Stimulated activated CD8-positive, alpha-beta memory T cell treated with anti-CD3 and anti-CD28 coated beads, Interleukin-4, amount 100 ng/mL, for 4 hours (primary cell): ENCODE results near the gene HK2.
"Not testable (repeated sequence)": the region's sequence is repeated elsewhere in the genome, so short reads cannot be mapped to it uniquely, and the experiment has no call there.

Source experiments
- DNase-seq, 2 donors: peaks; one replicate each; pipeline ENCODE4 v3.0.0-alpha.2; 2020; ENCODE audit warnings: low read depth in 2 of 2, low spot score in 1 of 2

HK2 gene

GRCh38 chr2:74834792-74835755, 1.1 kb downstream of the HK2 start:
- DNase-seq = peak; percentile 42 to 58

GRCh38 chr2:74835831-74836674, 2.1 kb downstream of the HK2 start:
- DNase-seq = no peak

- no peak for DNase-seq
Observed at GRCh38 chr2:74836675-74837401, 2.9 kb downstream of the HK2 start.

- no peak for DNase-seq
Observed at GRCh38 chr2:74841641-74842040, 7.7 kb downstream of the HK2 start.

- DNase-seq = no peak
Observed at GRCh38 chr2:74843433-74843832, 9.5 kb downstream of the HK2 start.

GRCh38 chr2:74843899-74844298, 10.0 kb downstream of the HK2 start:
- DNase-seq = no peak

GRCh38 chr2:74844752-74845151, 10.8 kb downstream of the HK2 start:
- DNase-seq = no peak

GRCh38 chr2:74845217-74845751, 11.4 kb downstream of the HK2 start:
- no peak for DNase-seq

- DNase-seq = no peak
Observed at GRCh38 chr2:74845991-74846390, 12.1 kb downstream of the HK2 start.

- DNase-seq = no peak
Observed at GRCh38 chr2:74846481-74846880, 12.6 kb downstream of the HK2 start.

GRCh38 chr2:74847070-74847858, 13.3 kb downstream of the HK2 start:
- no peak for DNase-seq

GRCh38 chr2:74849228-74849892, 15.4 kb downstream of the HK2 start:
- DNase-seq = no peak

- DNase-seq = no peak
Observed at GRCh38 chr2:74850496-74851190, 16.7 kb downstream of the HK2 start.

- no peak for DNase-seq
Observed at GRCh38 chr2:74851191-74851566, 17.3 kb downstream of the HK2 start.

- DNase-seq = not testable (repeated sequence)
Observed at GRCh38 chr2:74853360-74853759, 19.4 kb downstream of the HK2 start.

GRCh38 chr2:74854401-74854800, 20.5 kb downstream of the HK2 start:
- DNase-seq = no peak

- DNase-seq = not testable (repeated sequence)
Observed at GRCh38 chr2:74855114-74855707, 21.3 kb downstream of the HK2 start.

- no peak for DNase-seq
Observed at GRCh38 chr2:74856004-74856578, 22.2 kb downstream of the HK2 start.
